WTC11 (cell line): Measurements from ENCODE around the gene PTPRN2.

Experiments used
- AFF4 ChIP-seq: sonication (generic); formaldehyde crosslinking; IDR thresholded peaks from 2 replicates; pipeline ENCODE4 v1.8.1; 2023; ENCODE audit warnings: mild to moderate bottlenecking, missing genetic modification reagents, borderline replicate concordance
- ATF1 ChIP-seq: sonication (generic); formaldehyde crosslinking; IDR thresholded peaks from 2 replicates; pipeline ENCODE4 v1.8.1; 2023; ENCODE audit warnings: mild to moderate bottlenecking, moderate library complexity, missing genetic modification reagents
- CREB1 ChIP-seq: sonication (generic); formaldehyde crosslinking; IDR thresholded peaks from 2 replicates; pipeline ENCODE4 v1.8.0; 2023; ENCODE audit warnings: mild to moderate bottlenecking, missing genetic modification reagents
- CREM ChIP-seq: sonication (generic); formaldehyde crosslinking; IDR thresholded peaks from 2 replicates; pipeline ENCODE4 v1.8.1; 2022; ENCODE audit warnings: mild to moderate bottlenecking, missing genetic modification reagents, moderate library complexity
- CTCF ChIP-seq: fragments of 200-600 bp; IDR thresholded peaks from 2 replicates; pipeline ENCODE4 v1.8.0; 2022; ENCODE audit warnings: antibody characterized with exemption
- JUN ChIP-seq: sonication (generic); formaldehyde crosslinking; IDR thresholded peaks from 2 replicates; pipeline ENCODE4 v1.8.0; 2023; ENCODE audit warnings: mild to moderate bottlenecking, missing genetic modification reagents
- KAT7 ChIP-seq: sonication (generic); formaldehyde crosslinking; IDR thresholded peaks from 2 replicates; pipeline ENCODE4 v1.8.1; 2023; ENCODE audit warnings: missing genetic modification reagents, mild to moderate bottlenecking, borderline replicate concordance
- MAX ChIP-seq: sonication (generic); formaldehyde crosslinking; IDR thresholded peaks from 2 replicates; pipeline ENCODE4 v1.8.0; 2022; ENCODE audit warnings: mild to moderate bottlenecking, missing genetic modification reagents
- NFYB ChIP-seq: sonication (generic); formaldehyde crosslinking; conservative IDR thresholded peaks from 2 replicates; pipeline ENCODE4 v1.8.0; 2022; ENCODE audit warnings: low read depth, missing genetic modification reagents
- NR2C2 ChIP-seq: sonication (generic); formaldehyde crosslinking; IDR thresholded peaks from 2 replicates; pipeline ENCODE4 v1.8.0; 2022; ENCODE audit warnings: mild to moderate bottlenecking, missing genetic modification reagents
- OVOL2 ChIP-seq: fragments of 250-450 bp; sonication (Bioruptor Pico); IDR thresholded peaks from 2 replicates; pipeline ENCODE4 v1.9.0; 2021; ENCODE audit warnings: mild to moderate bottlenecking, borderline replicate concordance
- TEAD4 ChIP-seq: sonication (generic); formaldehyde crosslinking; IDR thresholded peaks from 2 replicates; pipeline ENCODE4 v1.8.0; 2022; ENCODE audit warnings: mild to moderate bottlenecking, missing genetic modification reagents
- ZBTB43 ChIP-seq: sonication (generic); formaldehyde crosslinking; IDR thresholded peaks from 2 replicates; pipeline ENCODE4 v1.8.1; 2023; ENCODE audit warnings: mild to moderate bottlenecking, missing genetic modification reagents

GRCh38 chr7:157493776-157494175, 1093.8 kb downstream of the PTPRN2 start:
- TF ChIP-seq TEAD4 (CRISPR knock-in tag) (no peak), ATF1 (CRISPR knock-in tag) (no peak), MAX (CRISPR knock-in tag) (no peak), CTCF (no peak), CREM (CRISPR knock-in tag) (no peak), JUN (no peak), OVOL2 (no peak), NR2C2 (CRISPR knock-in tag) (no peak), NFYB (CRISPR knock-in tag) (no peak), CREB1 (CRISPR knock-in tag) (no peak), ZBTB43 (CRISPR knock-in tag) (no peak), AFF4 (CRISPR knock-in tag) (no peak), KAT7 (CRISPR knock-in tag) (no peak)
